Astrocyte (in vitro differentiated cells and primary cell): ENCODE measurements around the gene SYT2. TPM values are rescaled to one million over a fixed set of nuclear protein-coding genes. Genes with fewer than 3 reads are reported as not detected.
"Not testable (repeated sequence)": the region's sequence is repeated elsewhere in the genome, so short reads cannot be mapped to it uniquely, and the experiment has no call there.

ENCODE experiments used
- DNase-seq: peaks from one replicate; pipeline ENCODE4 v3.0.0-alpha.2; 2010; ENCODE audit warnings: low read depth
- FAIRE-seq: peaks from 2 replicates; lab custom pipeline; 2011; peaks lifted over from hg19 to GRCh38; lab: Jason Lieb, UNC
- H2AFZ ChIP-seq: 2 replicates; pipeline ENCODE4 v1.6.0; 2012; ENCODE audit warnings: low read depth, low read length, inconsistent platforms
- H3K27ac ChIP-seq: 2 replicates; pipeline ENCODE4 v1.5.1; 2011; ENCODE audit warnings: low read depth, low read length, inconsistent platforms
- H3K27me3 ChIP-seq: 2 replicates; pipeline ENCODE4 v1.6.0; 2011; ENCODE audit warnings: low read length, inconsistent platforms; ENCODE audit not compliant: insufficient read depth
- H3K36me3 ChIP-seq: 2 replicates; pipeline ENCODE4 v1.5.1; 2011; ENCODE audit warnings: low read length, inconsistent platforms; ENCODE audit not compliant: insufficient read depth
- H3K4me1 ChIP-seq: 2 replicates; pipeline ENCODE4 v1.5.1; 2011; ENCODE audit warnings: low read length, inconsistent platforms; ENCODE audit not compliant: insufficient read depth
- H3K4me2 ChIP-seq: 2 replicates; pipeline ENCODE4 v1.6.0; 2012; ENCODE audit warnings: low read length, inconsistent platforms
- H3K4me3 ChIP-seq: 2 replicates; pipeline ENCODE4 v1.5.1; 2011; ENCODE audit warnings: low read depth, mild to moderate bottlenecking, low read length, inconsistent platforms; ENCODE audit not compliant: insufficient read depth
- H3K79me2 ChIP-seq: 2 replicates; pipeline ENCODE4 v1.6.0; 2012; ENCODE audit warnings: mild to moderate bottlenecking, low read length, inconsistent platforms; ENCODE audit not compliant: insufficient read depth
- H3K9ac ChIP-seq: 2 replicates; pipeline ENCODE4 v1.6.0; 2012; ENCODE audit warnings: mild to moderate bottlenecking, low read length, inconsistent platforms
- H3K9me3 ChIP-seq: 2 replicates; pipeline ENCODE4 v1.5.1; 2012; ENCODE audit warnings: low read depth, mild to moderate bottlenecking, low read length, inconsistent platforms; ENCODE audit not compliant: insufficient read depth
- H4K20me1 ChIP-seq: 2 replicates; pipeline ENCODE4 v1.6.0; 2012; ENCODE audit warnings: low read length, inconsistent platforms; ENCODE audit not compliant: insufficient read depth
- H3K27ac Mint-ChIP-seq: one replicate; pipeline ENCODE4 v1.8.0; 2021; ENCODE audit warnings: mild to moderate bottlenecking, mixed read lengths; ENCODE audit not compliant: unreplicated experiment
- H3K27me3 Mint-ChIP-seq: one replicate; pipeline ENCODE4 v1.8.0; 2021; ENCODE audit warnings: low read depth, mixed read lengths; ENCODE audit not compliant: unreplicated experiment
- H3K36me3 Mint-ChIP-seq: one replicate; pipeline ENCODE4 v1.8.0; 2021; ENCODE audit warnings: low read depth, mixed read lengths; ENCODE audit not compliant: unreplicated experiment
- H3K4me1 Mint-ChIP-seq: one replicate; pipeline ENCODE4 v1.8.0; 2021; ENCODE audit warnings: low read depth, mixed read lengths; ENCODE audit not compliant: unreplicated experiment
- H3K4me3 Mint-ChIP-seq: one replicate; pipeline ENCODE4 v1.8.0; 2021; ENCODE audit warnings: mild to moderate bottlenecking, moderate library complexity, mixed read lengths; ENCODE audit not compliant: unreplicated experiment
- H3K9me3 Mint-ChIP-seq: one replicate; pipeline ENCODE4 v1.8.0; 2021; ENCODE audit warnings: mild to moderate bottlenecking, mixed read lengths; ENCODE audit not compliant: unreplicated experiment
- EZH2 ChIP-seq: IDR thresholded peaks from 2 replicates; pipeline ENCODE4 v1.6.1; 2012; ENCODE audit warnings: mild to moderate bottlenecking, low read length, inconsistent platforms; ENCODE audit not compliant: insufficient read depth
- total RNA-seq: library from RNA; stranded (reverse); gene quantifications from 2 replicates; pipeline ENCODE4 v1.2.1, GENCODE V29; 2021
- TF ChIP-seq, protein P1 (sequence below): IDR thresholded peaks from 2 replicates; pipeline ENCODE4 v1.5.1; 2011; ENCODE audit warnings: low read depth, mild to moderate bottlenecking, inconsistent platforms, low read length, moderate library complexity; ENCODE audit not compliant: insufficient read depth

Gene SYT2
- total RNA-seq, 1 donor from 2014 or later = 0.27 TPM

DNA sequence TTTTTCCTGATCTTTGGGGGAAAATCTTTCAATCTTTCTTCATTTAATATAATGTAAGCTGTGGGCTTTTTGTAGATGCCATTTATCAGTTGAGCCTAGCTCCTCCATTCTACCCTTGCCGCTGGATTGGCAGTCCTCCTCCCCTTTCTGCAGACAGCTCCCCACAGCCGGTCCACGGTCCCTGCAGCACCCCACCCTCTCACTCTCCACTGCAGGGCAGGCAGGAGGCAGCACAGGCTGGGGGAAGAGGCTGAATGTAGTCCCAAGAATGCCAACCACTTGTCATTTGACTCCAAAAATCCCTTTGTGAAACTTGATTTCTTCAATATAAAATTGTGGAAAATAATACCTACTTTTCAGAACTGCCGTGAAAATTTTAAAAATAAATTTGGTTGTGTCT is 96.7 kb downstream of the SYT2 start:
- Histone ChIP-seq H3K79me2 (no peaks in the 10 kb centered on the region), H3K4me2 (no peak overlapping the region), H3K36me3 (no peaks in the 10 kb centered on the region), H3K4me3 (no peak overlapping the region), H3K4me1 (peaks cover 31% of the 10 kb centered on the region), H3K27me3 (no peaks in the 10 kb centered on the region), H3K27ac (no peak overlapping the region), H3K9me3 (no peaks in the 10 kb centered on the region), H2AFZ (no peak overlapping the region), H3K9ac (no peak overlapping the region), H4K20me1 (no peaks in the 10 kb centered on the region)
- Mint-ChIP-seq H3K27ac (no peak overlapping the region), H3K4me3 (no peak overlapping the region), H3K36me3 (peaks cover 1% of the 10 kb centered on the region), H3K4me1 (peaks cover 37% of the 10 kb centered on the region), H3K9me3 (peaks cover 2% of the 10 kb centered on the region), H3K27me3 (peaks cover 12% of the 10 kb centered on the region)
- no peak for TF ChIP-seq EZH2
- TF ChIP-seq, protein P1, sequence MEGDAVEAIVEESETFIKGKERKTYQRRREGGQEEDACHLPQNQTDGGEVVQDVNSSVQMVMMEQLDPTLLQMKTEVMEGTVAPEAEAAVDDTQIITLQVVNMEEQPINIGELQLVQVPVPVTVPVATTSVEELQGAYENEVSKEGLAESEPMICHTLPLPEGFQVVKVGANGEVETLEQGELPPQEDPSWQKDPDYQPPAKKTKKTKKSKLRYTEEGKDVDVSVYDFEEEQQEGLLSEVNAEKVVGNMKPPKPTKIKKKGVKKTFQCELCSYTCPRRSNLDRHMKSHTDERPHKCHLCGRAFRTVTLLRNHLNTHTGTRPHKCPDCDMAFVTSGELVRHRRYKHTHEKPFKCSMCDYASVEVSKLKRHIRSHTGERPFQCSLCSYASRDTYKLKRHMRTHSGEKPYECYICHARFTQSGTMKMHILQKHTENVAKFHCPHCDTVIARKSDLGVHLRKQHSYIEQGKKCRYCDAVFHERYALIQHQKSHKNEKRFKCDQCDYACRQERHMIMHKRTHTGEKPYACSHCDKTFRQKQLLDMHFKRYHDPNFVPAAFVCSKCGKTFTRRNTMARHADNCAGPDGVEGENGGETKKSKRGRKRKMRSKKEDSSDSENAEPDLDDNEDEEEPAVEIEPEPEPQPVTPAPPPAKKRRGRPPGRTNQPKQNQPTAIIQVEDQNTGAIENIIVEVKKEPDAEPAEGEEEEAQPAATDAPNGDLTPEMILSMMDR = no peak
- DNase-seq = no peak
- FAIRE-seq = no peak

GRCh38 chr1:202612036-202612435 is 98.2 kb downstream of the SYT2 start:
- H3K27me3 ChIP-seq, H3K9me3 ChIP-seq, H3K79me2 ChIP-seq, H3K27ac ChIP-seq, H3K36me3 Mint-ChIP-seq, DNase-seq, H4K20me1 ChIP-seq, H3K27ac Mint-ChIP-seq, H3K9ac ChIP-seq, H3K4me3 Mint-ChIP-seq, H3K4me3 ChIP-seq, FAIRE-seq, H3K9me3 Mint-ChIP-seq, H3K36me3 ChIP-seq, H3K4me2 ChIP-seq, H2AFZ ChIP-seq: not testable (repeated sequence)
- peaks cover 24% of the 10 kb centered on the region for H3K4me1 ChIP-seq
- peaks cover 16% of the 10 kb centered on the region for H3K27me3 Mint-ChIP-seq
- H3K4me1 Mint-ChIP-seq = peaks cover 27% of the 10 kb centered on the region

DNA sequence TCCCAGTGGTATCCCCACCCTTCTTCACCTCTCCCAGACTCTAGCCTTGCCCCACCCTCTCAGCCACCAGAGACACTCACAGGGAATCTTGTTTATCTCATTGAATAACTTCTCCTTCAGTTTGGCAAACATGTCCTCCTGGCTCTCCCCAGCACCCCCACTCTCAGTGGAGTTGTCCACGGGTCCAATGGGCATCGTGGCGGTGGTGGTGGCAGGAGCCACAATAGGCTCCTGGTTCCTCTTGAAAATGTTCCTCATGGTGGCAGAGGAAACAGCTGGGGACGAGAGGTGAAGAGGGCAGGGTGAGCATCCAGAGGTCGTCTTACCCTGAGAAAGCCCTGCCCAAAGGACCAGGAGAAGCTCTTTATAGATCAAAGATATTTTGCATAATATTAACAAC is 104.7 kb downstream of the SYT2 start:
- TF ChIP-seq EZH2 = no peak
- TF ChIP-seq, protein P1 = no peak
- H3K79me2 ChIP-seq = no peaks in the 10 kb centered on the region
- H3K4me1 ChIP-seq = no peaks in the 10 kb centered on the region
- no peak overlapping the region for H3K27ac ChIP-seq
- no peak overlapping the region for H2AFZ ChIP-seq
- no peaks in the 10 kb centered on the region for H3K36me3 ChIP-seq
- H3K9me3 Mint-ChIP-seq = peaks cover 2% of the 10 kb centered on the region
- H3K4me3 ChIP-seq = no peak overlapping the region
- no peaks in the 10 kb centered on the region for H3K27me3 ChIP-seq
- no peak for DNase-seq
- H3K27me3 Mint-ChIP-seq = peaks cover 50% of the 10 kb centered on the region
- no peak overlapping the region for H3K4me3 Mint-ChIP-seq
- H3K36me3 Mint-ChIP-seq = peaks cover 2% of the 10 kb centered on the region
- H3K4me1 Mint-ChIP-seq = no peaks in the 10 kb centered on the region
- H3K4me2 ChIP-seq = no peak overlapping the region
- no peaks in the 10 kb centered on the region for H4K20me1 ChIP-seq
- FAIRE-seq = no peak
- no peak overlapping the region for H3K9ac ChIP-seq
- H3K27ac Mint-ChIP-seq = no peak overlapping the region
- H3K9me3 ChIP-seq = no peaks in the 10 kb centered on the region
